Neural crest cell (in vitro differentiated cells): ENCODE measurements around the gene PRKCA. TPM values are rescaled to one million over a fixed set of nuclear protein-coding genes. Genes with fewer than 3 reads are reported as not detected.
"Not testable (repeated sequence)": the region's sequence is repeated elsewhere in the genome, so short reads cannot be mapped to it uniquely, and the experiment has no call there.

Experiments
- DNase-seq: peaks from one replicate; pipeline ENCODE4 v3.0.0; 2021; ENCODE audit warnings: low read depth, mixed read lengths, low spot score
- H3K27ac Mint-ChIP-seq: one replicate; pipeline ENCODE4 v1.8.0; 2021; ENCODE audit warnings: mild to moderate bottlenecking, mixed read lengths; ENCODE audit not compliant: unreplicated experiment
- H3K27me3 Mint-ChIP-seq: 2 replicates; pipeline ENCODE4 v1.8.0; 2021; ENCODE audit warnings: low read depth, mild to moderate bottlenecking, mixed read lengths
- H3K36me3 Mint-ChIP-seq: 2 replicates; pipeline ENCODE4 v1.8.0; 2021; ENCODE audit warnings: low read depth, mild to moderate bottlenecking, mixed read lengths
- H3K4me1 Mint-ChIP-seq: 2 replicates; pipeline ENCODE4 v1.8.0; 2021; ENCODE audit warnings: mixed read lengths
- H3K4me3 Mint-ChIP-seq: one replicate; pipeline ENCODE4 v1.8.0; 2021; ENCODE audit warnings: mild to moderate bottlenecking, mixed read lengths
- H3K9me3 Mint-ChIP-seq: 2 replicates; pipeline ENCODE4 v1.8.0; 2021; ENCODE audit warnings: mixed read lengths
- total RNA-seq: library from RNA; stranded (reverse); gene quantifications from 2 replicates; pipeline ENCODE4 v1.2.1, GENCODE V29; 2021
- TF ChIP-seq, protein P1 (sequence below): fragments of 200-600 bp; sonication (generic); conservative IDR thresholded peaks from 2 replicates; pipeline ENCODE4 v1.5.0; 2021; ENCODE audit warnings: antibody characterized with exemption, mild to moderate bottlenecking

The PRKCA gene
- total RNA-seq, 1 donor from 2014 or later: 22.7 TPM

DNA sequence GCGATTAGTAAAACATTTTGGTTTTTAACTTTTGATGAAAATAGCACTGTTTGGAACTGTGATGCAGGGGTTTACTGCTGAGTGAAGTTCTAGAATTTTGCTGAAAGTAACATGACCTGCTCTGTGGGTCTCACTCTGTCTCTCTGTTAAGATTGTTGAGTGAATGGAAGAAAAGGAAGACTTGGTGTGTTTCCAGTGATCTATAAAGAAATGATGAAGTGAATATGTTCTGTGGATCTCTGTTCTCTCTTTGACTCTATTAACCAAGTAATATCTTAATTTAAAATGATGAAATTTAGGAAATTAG, 148.4 kb downstream of the PRKCA start:
- no peaks in the 10 kb centered on the region for H3K36me3 Mint-ChIP-seq
- peaks cover 9% of the 10 kb centered on the region for H3K4me1 Mint-ChIP-seq
- H3K27ac Mint-ChIP-seq: no peak overlapping the region
- TF ChIP-seq, protein P1, sequence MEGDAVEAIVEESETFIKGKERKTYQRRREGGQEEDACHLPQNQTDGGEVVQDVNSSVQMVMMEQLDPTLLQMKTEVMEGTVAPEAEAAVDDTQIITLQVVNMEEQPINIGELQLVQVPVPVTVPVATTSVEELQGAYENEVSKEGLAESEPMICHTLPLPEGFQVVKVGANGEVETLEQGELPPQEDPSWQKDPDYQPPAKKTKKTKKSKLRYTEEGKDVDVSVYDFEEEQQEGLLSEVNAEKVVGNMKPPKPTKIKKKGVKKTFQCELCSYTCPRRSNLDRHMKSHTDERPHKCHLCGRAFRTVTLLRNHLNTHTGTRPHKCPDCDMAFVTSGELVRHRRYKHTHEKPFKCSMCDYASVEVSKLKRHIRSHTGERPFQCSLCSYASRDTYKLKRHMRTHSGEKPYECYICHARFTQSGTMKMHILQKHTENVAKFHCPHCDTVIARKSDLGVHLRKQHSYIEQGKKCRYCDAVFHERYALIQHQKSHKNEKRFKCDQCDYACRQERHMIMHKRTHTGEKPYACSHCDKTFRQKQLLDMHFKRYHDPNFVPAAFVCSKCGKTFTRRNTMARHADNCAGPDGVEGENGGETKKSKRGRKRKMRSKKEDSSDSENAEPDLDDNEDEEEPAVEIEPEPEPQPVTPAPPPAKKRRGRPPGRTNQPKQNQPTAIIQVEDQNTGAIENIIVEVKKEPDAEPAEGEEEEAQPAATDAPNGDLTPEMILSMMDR: no peak
- no peak overlapping the region for H3K4me3 Mint-ChIP-seq
- DNase-seq: no peak
- no peaks in the 10 kb centered on the region for H3K9me3 Mint-ChIP-seq
- no peaks in the 10 kb centered on the region for H3K27me3 Mint-ChIP-seq

DNA sequence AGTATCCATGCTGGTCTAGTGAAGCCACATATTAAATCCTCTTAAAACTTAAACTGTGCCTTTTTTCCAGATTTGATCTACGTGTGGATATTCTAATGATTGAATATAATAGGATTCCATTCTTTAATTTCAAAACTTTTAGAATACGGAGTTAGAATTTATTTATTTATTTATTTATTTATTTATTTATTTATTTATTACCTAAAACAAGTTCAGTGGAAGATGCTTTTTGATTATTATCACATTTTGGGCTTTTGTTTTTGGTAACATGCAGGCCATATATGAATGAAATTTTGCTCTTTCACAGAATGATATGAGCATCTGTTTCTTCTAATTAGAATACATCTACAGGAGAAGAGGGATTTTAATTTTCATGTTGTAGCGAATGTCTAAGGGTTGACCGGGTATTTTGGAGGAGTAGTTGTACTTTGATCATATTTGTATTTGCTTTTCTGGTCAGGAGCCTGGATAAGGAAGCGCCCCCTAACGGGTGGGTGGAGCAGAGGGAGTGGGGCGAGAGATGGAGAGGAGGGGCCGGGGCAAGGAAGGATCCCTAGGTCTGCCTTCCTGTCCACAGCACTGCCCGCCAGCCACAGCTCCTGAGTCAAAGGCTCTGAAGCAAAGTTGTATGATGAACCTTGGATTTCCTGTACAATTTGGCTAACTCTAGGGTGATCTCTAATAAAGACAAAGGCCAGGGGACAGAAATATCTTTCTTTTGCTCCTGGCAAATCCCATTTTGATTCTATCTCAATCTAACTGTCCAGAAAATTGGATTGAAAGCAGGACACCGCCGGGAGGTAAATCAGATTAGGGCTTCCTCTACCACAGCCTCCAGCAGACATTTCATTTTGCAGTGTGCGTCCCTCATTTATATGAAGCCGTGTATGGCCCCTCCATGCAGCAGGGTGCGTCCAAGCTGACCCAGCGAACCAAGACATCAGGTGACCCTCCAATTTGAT, 149.1 kb downstream of the PRKCA start:
- Mint-ChIP-seq H3K9me3 (no peaks in the 10 kb centered on the region), H3K27me3 (no peaks in the 10 kb centered on the region), H3K27ac (no peak overlapping the region), H3K36me3 (no peaks in the 10 kb centered on the region), H3K4me3 (no peak overlapping the region), H3K4me1 (peaks cover 9% of the 10 kb centered on the region)
- TF ChIP-seq, protein P1: peak; percentile 36
- peak; percentile 15 for DNase-seq

DNA sequence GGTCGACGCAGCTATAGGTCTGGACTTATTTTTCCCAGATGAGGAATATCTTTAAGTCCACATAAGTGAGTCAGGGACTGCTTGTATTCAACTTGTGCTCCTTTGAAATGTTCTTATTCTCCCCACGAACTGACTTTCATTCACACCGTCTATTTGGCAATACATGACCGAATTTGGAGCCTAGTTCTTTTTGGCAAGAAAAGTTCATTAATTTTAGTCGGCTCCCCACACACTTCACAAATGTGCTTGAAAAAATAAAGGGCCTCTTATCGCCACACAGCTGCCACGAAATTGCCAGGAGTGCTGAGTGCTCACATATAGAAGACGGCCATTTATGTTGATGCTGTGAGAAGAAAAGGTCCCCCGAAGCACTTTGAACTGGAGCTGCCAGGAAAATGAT, 152.6 kb downstream of the PRKCA start:
- TF ChIP-seq, protein P1: no peak
- peaks cover 5% of the 10 kb centered on the region for H3K36me3 Mint-ChIP-seq
- peaks cover 3% of the 10 kb centered on the region for H3K4me1 Mint-ChIP-seq
- no peak overlapping the region for H3K27ac Mint-ChIP-seq
- H3K4me3 Mint-ChIP-seq: no peak overlapping the region
- DNase-seq: no peak
- peaks cover 2% of the 10 kb centered on the region for H3K9me3 Mint-ChIP-seq
- H3K27me3 Mint-ChIP-seq: no peaks in the 10 kb centered on the region

DNA sequence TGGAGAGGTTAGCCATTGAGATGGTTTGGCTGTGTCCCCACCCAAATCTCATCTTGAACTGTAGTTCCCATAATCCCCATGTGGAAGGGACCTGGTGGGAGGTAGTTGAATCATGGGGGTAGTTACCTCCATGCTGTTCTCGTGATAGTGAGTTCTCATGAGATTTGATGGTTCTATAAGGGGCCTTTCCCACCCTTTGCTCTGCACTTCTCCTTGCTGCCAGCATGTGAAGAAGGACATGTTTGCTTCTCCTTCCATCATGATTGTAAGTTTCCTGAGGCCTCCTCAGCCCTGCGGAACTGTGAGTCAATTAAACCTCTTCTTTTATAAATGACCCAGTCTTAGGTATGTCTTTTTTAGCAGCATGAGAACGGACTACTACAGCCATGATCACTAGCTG, 155.1 kb downstream of the PRKCA start:
- not testable (repeated sequence) for H3K27me3 Mint-ChIP-seq, H3K4me1 Mint-ChIP-seq, DNase-seq, H3K9me3 Mint-ChIP-seq, H3K36me3 Mint-ChIP-seq, H3K4me3 Mint-ChIP-seq, H3K27ac Mint-ChIP-seq

DNA sequence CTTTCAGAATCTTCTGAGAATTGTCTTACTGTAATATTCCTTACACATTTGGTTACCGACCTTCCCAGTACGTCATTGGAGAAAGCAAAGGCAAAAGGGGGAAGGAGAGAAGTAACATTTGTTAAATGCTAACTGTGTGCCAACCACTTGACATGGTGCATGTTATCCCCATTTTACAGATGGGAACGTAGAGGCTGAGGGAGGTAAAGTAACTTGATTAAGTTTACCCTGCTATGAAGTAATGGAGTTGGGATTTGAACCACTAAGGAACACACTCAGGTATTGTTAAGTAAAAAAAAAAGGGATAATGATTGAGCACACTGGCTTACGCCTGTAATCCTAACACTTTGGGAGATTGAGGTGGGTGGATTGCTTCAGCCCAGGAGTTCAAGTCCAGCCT, 156.4 kb downstream of the PRKCA start:
- H3K27me3 Mint-ChIP-seq: no peaks in the 10 kb centered on the region
- no peak for DNase-seq
- TF ChIP-seq, protein P1: no peak
- H3K4me1 Mint-ChIP-seq: peaks cover 15% of the 10 kb centered on the region
- H3K4me3 Mint-ChIP-seq: no peak overlapping the region
- H3K36me3 Mint-ChIP-seq: peaks cover 5% of the 10 kb centered on the region
- peaks cover 2% of the 10 kb centered on the region for H3K9me3 Mint-ChIP-seq
- no peak overlapping the region for H3K27ac Mint-ChIP-seq

DNA sequence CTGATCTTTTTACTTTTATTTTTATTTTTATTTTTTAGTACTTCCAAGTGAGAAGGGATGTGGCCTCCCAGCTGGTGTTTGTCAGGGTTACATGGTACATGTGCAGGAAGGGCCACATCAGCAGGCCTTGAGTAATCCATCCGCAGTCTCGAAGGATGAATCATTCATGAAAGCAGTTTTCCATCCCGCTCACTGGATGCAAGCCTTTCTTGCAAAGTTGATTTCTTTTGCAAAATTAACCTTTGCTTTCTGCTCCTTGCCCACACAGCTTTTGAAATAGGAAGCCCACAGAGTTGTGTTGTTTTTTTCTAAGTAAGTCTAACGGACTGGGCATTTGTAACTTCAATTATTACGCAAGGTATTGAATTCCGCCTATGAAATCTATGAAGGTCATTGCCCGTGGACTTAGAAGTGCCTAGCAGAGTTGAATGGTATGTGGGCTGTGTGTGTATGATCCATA, 157.4 kb downstream of the PRKCA start:
- Mint-ChIP-seq H3K4me3 (no peak overlapping the region), H3K4me1 (peaks cover 15% of the 10 kb centered on the region), H3K27me3 (no peaks in the 10 kb centered on the region), H3K36me3 (peaks cover 5% of the 10 kb centered on the region), H3K9me3 (peaks cover 2% of the 10 kb centered on the region), H3K27ac (no peak overlapping the region)
- no peak for DNase-seq
- TF ChIP-seq, protein P1: no peak
